Putamen (tissue), 1 donor: ENCODE measurements around the gene SLC66A3.
"Not testable (repeated sequence)": the region's sequence is repeated elsewhere in the genome, so short reads cannot be mapped to it uniquely, and the experiment has no call there.

ENCODE experiments used
- DNase-seq: peaks from one replicate; pipeline ENCODE4 v3.0.0-alpha.2; 2016; ENCODE audit warnings: low spot score

SLC66A3 gene

DNA sequence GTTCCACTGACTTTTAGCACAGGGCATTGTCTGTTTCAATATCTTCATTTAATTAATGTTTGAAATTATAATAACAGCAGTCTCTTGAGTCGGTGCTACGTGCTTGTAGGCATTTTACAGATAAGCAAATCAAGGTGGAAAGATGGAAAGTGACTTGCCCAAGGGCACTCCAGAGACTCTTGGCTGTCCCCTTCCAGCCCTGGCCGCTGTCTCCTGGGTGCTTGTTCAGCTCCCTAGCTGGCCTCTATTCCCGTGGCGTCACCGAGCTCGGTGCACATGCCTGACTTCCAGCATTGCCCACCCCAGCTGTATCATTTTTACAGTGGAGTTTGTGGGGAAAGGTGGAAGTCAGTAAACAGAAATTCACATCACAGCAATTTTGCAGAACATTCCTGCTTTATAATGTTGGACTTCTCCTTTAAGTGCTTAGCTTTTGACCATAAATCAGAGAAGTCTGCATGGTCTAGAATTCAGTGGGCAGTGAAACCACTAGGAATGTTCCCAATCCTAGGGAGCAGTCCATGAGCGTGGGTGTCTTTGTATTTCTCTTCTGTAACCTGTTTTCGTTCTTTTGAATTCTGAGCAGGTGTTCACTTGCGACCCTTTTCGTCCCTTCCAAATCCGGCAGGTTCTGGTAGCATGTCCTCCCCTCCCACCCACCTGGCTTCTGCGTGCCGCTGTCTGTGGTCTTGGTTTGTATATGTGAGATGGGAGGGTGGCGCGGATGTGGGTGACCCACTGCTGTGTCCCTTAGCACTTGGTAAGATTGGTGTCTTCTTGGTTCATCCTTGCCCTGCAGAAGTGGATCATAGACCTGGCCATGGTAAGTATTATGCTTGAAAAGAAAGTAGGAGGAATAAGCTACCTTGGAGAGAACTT is 8.4 kb downstream of the SLC66A3 start:
- DNase-seq = no peak

DNA sequence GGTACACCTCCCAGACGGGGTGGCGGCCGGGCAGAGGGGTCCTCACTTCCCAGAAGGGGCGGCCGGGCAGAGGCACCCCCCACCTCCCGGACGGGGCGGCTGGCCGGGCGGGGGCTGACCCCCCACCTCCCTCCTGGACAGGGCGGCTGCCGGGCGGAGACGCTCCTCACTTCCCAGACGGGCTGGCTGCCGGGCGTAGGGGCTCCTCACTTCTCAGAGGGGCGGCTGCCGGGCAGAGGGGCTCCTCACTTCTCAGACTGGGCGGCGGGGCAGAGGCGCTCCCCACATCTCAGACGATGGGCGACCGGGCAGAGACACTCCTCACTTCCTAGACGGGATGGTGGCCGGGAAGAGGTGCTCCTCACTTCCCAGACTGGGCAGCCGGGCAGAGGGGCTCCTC is 9.8 kb downstream of the SLC66A3 start:
- DNase-seq = not testable (repeated sequence)

DNA sequence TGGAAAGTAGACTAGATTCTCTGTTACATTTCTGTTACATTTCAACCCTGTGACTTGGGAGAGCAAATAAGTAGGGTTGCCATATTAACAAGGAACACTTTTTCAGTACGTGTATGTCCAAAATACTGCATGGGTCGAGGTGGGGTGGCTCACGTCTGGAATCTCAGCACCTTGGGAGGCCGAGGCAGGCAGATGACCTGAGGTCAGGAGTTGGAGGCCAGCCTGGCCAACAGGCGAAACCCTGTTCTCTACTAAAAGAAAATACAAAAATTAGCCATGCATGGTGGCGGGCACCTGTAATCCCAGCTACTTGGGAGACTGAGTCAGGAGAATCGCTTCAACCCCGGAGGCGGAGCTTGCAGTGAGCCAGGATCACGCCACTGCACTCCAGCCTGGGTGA is 11.2 kb downstream of the SLC66A3 start:
- no peak for DNase-seq

DNA sequence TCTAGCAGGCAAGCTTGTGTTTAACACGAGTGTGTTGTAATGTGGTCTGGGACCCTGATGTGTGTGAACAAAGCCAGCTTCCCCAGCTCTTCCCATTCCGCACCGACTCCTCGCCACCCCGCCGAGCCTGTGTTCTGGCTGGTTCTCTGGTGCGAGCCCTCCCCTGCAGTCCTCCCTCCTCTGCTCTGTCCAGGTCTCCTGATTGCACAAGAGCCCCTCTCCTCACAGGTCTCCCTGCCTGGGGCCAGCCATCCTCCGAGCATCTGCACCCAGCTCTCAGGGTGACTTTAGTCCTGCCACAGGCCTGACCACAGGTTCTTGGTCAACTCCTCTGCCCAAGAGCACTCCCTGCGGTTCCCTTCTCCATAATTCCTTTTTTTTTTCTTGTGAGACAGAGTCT is 13.2 kb downstream of the SLC66A3 start:
- no peak for DNase-seq

DNA sequence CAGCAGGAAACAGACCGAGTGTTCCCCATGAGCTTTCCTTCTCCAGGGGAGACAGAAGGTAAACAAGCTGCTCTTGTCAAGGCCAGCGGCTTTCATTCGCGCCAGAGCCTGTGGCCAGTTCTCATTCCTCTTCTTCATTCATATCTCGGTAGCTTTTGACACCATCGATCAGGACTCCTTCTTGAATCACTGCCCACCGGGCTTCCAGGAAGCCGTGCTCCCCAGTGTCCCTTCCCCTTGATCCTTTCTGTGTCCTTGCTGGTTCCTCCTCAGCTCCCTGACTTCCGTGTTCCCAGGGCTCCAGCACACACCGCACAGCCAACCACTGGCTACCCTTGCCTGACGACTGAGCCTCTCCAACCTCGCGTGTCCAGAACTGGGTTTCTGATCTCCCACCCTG is 14.1 kb downstream of the SLC66A3 start:
- DNase-seq = no peak

DNA sequence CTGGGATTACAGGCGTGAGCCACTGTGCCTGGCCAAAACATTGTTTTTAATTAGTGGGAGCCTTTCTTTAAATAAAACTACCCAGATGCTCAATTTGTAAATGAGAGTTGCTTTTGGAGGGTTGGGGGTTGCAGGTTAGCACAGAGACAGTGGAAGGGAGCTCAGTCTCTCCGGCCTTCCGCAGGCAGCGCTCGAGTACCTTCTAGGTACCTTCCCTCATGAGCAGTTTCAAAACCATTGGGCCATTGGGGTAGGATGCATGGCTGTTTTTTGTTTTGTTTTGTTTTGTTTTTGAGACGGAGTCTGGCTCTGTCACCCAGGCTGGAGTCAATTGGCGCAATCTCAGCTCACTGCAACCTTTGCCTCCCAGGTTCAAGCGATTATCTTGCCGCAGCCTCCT is 19.0 kb downstream of the SLC66A3 start:
- no peak for DNase-seq

DNA sequence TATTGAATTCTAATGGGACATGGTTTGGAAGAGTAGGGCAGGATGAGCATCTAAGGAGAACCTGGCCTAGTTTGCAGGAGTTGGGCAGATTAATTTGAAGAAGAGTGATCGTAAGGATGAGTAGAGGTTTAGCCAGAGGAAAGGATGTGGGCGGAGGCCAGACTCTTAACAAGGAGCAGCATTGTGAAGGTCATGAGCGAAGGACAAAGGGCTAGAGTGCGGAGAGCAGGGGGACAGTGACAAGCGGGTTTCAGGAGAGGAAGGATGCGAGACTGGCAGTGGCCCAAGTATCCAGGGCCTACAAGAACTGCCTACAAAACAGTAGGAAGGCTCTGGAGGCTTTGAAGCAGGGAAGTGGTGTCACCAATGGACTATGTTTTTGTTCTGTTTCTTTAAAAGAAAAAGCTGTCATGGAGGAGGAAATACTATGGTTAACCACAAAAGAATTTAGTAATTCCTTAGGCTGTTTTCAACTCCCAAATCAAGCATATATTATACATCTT is 20.1 kb downstream of the SLC66A3 start:
- no peak for DNase-seq

DNA sequence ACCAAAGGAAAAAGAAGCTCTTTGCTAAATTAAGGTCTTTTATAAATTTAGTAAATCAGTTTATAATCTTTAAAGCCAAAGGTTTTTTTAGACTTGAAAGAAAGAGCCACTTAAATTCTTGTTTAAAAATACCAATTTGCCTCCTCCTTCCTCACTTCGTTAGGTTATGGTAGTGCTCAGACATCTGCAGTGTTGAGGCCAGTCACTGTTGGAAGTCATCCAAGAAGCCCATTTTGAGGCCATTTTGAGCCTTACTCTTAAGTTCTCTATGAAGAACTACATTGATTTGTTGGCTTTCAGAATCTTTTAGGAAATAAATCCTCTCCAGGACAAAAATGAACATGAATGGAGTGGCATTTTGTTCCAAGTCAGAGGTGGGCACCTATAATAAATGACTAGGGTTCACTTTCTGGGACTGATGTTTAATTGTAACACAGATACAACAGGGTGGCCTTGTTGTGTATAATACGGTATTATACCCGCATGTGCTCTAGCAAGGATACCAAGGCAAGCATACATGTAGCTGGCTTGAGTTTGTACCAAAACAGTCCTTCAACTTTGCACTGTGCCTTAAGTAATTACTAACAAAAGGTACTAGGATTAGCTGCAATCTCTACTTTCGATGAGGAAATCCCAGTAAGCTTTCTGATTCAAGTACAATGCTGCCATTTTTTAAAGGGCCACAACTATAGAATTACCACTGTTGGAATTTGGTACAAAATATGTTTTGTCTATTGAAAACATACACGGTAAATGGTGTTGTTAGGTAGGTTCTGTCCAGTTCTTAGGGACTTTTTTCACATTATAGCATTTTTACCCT is 22.8 kb downstream of the SLC66A3 start:
- no peak for DNase-seq

DNA sequence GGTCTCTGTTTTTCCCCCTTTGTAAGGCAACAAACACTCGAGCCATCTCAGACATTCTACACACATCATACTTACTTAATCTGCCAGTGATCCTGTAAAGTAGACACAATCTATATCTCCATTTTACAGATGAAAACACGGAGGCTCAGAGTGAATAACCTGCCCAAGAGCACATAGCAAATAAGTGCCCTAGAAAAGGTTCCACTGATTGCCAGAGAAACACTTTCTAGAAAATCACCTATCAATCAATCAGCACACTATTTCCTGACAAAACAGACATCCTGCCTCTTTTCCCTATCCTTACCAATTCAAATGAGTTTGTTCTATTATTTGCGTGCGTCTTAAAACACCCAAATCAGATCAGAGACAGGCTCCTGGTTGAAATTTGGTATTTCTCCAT is 23.9 kb downstream of the SLC66A3 start:
- DNase-seq = no peak

DNA sequence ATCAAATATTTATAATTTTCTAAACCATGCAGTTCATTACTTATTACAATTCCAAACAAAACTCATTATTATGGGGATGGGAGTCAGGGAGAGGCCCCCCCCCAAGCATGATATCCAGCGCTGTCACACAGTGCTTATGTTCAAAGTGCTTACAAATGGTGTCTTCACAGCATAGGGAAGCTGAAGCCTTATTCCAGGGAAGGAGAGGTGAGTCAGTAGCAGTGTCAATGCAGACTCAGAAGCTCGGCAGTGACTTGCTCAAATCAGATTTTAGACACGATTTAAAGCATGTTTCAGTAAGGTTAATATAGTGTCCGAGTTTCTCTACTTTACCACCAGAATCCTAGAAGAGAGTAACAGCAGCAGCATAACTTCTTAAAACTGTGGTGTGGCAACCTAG is 24.6 kb downstream of the SLC66A3 start:
- DNase-seq = no peak

DNA sequence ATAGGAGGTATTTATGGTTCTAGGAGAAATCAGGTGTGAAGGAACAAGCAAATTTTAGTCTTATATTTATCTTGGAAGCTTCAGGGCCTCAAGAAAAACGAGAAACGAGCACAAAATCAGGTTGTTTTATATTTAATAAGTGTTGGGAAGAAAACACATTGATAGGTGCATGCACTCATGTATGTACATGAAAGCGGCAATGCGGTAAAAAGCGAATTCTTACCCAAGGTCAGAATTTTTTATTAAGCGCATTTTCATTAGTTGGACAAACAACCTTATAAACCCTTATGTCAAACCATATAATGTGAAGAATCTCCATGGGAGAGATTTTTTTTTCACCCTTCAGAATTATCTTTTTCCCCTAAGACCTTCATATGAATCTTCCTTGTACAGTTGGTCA is 25.4 kb downstream of the SLC66A3 start:
- no peak for DNase-seq

DNA sequence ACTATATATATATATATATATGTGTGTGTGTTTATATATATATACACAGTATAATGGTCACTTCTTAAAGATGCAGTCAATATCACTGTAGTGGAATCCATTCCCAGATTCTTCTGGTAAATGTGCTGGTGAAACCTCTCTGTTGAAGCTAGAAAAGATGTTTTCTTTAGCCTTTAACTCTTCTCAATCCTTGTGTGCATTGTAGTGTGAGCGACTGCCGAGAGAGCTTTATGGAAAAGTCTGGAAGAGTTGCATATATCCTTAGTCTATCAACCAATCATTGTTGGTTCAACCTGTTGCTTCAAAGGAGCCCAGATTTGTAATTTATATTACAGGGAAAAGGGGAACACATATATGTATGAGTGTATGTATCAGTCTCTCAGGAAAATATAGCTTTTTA is 27.7 kb downstream of the SLC66A3 start:
- DNase-seq = no peak

DNA sequence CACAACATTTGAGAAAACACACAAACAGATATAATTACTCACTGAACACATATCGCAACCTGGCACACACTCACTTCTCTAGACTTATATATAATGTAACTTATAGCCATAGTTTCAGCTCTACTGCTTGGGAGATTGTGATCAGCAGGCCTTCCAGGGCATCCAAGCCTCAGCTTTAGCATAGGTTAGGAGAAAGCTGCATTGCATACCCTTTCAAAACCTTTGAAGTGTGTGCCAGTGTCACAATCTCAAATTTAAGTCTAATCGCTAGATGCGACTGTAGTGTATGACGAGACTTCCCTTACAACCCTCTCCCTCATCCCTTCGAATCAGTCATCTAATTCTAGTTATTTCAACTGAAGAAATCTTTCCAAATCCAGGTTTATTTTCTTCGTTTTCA is 30.9 kb downstream of the SLC66A3 start:
- no peak for DNase-seq

DNA sequence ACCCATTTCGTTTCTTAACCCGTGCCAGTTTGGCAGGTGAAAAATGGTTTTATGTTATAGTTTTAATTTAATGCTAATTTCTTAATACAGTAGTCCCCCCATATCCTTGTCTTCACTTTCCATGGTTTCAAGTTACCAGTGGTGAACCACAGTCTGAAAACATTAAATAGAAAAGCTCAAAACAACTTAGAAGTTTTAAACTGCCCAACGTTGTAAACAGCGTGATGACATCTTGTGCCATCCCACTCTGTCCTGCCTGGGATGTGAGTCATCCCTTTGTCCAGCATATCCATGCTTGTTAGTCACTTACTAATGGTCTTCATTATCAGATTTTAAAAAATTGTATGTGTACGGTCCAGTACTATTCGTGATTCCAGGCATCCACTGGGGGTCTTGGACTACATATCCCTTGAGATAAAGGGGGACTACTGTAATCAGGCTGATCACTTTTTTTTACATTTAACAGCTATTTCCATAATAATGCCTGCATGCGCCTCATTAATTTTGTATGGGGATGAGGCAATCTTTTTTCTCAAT is 31.9 kb downstream of the SLC66A3 start:
- DNase-seq = no peak

DNA sequence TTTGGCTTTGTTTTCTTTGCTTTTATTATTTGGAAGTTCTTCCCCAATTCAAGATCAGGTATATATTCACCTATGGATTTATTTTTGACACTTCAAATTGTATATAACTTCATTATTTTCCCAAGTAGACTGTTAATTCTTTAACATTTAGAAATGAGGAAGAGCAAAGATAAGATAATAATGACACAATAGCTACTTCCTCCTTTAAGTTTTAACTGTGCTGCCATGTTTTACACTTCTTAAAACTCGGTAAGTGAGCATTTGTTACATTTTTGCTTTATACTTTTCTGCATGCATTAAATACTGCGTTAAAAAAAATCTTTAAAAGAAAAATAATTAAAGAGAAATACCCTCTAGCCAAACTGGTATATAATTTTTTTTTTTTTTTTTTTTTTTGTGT is 32.5 kb downstream of the SLC66A3 start:
- no peak for DNase-seq

DNA sequence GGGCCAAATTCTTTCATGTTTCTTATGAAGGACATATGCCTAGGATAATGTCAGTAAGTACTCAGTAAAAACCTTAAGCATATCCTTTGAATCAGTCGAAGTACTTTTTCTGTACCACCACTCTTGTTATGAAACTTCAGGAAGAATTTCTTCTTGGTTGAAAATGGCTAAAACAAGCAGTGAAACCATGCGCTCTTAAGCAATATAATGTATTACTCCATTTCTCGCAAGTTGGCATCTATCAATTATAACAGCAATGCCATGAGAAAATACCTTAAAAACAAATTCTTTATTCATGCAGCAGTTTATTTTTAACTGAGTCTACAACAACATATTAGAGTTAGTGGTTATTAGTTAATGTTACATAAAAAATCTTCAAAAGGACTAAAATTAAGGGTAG is 41.0 kb downstream of the SLC66A3 start:
- no peak for DNase-seq

DNA sequence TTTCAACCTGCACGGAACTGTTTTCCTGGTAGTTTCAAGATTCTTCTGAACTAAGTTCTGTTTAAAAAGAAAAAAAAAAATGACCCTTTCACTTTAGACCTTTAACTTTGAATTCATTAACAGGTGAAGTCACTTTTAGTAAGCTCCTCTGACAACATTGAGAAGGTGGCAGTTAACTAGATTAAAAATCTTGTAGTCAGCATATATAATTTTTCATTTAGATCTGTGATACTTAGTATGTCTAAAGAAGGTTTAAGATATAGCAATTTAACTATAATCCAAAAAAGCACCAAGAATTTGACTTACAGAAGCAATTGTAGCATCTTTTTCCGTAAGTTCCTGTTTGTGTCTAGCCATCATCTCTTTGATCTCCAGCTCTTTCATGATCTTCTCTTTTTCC is 45.4 kb downstream of the SLC66A3 start:
- DNase-seq = no peak

DNA sequence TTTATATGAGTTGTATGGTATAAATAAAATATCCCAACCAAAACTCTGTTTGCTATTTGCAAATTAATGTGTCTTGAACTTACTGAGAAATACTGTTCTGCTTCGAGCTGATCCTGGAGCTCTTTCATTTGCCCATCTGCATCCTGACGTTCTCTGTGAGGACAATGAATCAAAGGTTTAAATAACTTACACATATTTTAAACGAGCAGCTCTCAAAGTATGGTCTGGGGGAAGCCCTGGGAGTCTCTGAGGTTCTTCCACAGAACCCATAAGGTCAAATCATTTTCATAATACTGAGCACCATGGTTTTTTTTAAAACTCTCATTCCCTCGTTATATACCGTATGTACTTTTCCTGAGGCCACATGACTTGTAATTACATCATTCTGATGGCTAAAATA is 46.7 kb downstream of the SLC66A3 start:
- DNase-seq = no peak

DNA sequence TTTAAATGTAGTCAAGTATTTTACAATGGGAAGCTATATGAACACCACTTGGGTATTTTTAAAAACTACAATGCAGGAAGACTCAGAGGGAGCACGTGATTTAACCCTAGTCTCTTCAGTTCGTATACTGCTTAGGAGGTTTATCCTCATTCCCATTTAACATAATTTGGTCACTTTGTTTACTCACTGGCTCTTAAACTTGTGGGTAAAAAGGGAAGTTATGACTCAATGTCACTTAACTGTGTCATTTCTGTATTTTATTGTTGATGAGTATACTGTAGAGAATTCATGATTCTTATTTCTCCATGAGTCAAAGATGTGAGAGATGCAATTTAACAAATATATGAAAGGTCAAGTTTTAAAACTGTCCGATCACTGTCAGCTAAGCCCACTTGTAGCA is 48.2 kb downstream of the SLC66A3 start:
- no peak for DNase-seq

DNA sequence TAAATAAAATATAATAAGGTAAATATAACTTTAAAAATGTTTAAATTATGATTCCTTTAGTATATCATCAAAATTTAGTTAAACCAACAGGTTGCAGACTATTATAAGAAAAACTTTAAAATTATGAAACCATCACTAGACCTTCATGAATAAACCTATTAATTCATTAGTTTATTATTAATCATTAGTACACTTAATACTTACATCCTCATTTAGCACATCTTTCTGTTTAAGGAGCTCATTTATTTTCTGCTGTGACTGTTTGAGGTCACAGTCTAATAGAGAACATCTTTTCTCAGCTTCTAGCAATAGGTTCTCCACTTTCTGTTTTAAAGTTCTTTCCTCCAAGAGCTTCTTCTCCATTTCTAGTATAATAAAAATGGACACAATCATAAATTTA is 52.8 kb downstream of the SLC66A3 start:
- DNase-seq = no peak

DNA sequence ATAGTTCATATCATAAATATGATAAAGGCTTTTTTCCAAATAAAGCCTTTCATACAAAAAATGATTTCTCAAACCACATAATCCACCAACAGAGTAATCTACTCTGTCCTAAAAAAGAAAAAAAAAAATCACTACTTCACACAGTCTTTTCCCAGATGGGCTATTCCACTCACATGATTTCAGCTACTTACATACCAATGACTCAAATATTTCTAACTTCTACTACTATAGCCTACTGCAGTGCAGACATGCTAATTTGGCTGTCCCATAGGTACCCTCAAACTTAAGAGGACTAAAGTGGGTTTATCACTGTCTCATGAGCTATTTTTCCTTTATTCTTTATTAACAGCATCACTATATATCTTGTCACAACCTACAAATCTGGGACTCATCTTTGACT is 57.4 kb downstream of the SLC66A3 start:
- no peak for DNase-seq

DNA sequence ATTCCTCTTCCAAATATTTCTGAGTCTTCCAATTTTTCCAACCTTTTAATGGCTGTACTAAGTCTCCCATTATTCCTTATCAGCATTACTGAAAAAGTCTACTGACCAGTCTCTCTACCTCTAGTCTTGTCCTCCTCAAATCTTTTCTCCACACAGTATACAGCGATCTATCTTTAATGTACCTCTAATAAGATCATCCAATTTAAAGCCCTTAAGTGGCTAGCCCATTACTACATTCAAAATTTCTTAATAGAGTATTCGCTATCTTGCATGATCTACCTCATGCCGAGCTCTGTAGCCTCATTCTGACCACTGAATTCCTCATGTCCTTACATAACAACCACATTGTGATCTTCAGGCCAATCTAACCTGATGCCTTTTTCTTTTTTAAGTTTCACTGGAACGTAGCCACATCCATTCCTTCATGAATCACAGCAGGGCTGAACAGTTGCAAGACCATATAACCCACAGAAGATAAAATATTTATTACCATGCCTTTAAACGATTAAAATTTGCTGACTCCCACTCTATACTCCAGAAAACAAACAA is 57.9 kb downstream of the SLC66A3 start:
- no peak for DNase-seq

DNA sequence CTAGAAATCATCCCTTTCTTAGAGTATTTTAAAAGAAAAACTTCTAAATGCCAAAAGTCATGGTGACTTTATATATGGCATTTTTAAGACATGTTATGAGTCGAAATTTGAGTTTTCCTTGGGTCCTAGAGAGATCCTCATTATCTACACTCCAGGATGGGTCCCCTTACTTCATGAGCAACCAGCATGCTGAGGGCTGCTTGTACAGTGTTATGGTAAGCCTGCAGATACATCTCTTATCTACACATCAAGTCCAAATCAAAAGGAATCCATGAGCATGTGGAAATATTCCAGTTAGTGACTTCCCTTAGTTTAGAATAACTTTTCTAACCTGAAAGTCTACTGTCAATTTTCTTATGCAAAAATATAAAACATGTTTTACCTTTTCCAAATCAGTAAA is 58.7 kb downstream of the SLC66A3 start:
- DNase-seq = no peak
